Measurements from ENCODE around the gene COX6A1.

GRCh38 chr12:120455302-120455701, 17.4 kb downstream of the COX6A1 start:
- TF ChIP-seq CTCF (CRISPR knock-in tag; IDR thresholded peaks at IDR 0.05) (no peak), NFE2L1 (CRISPR knock-in tag; IDR thresholded peaks at IDR 0.05; ENCODE audit: borderline replicate concordance) (no peak), POLR2AphosphoS5 (IDR thresholded peaks at IDR 0.05; ENCODE audit: low read depth, low read length) (no peak), POLR2A (IDR thresholded peaks at IDR 0.05; ENCODE audit: insufficient read depth in 1 of 2, low read depth in 2 of 2, low read length in 2 of 2) (no peak), ESRRA (CRISPR knock-in tag; IDR thresholded peaks at IDR 0.05; ENCODE audit: low read depth) (no peak), ZNF329 (CRISPR knock-in tag; IDR thresholded peaks at IDR 0.05; ENCODE audit: low read depth) (no peak), TBP (CRISPR knock-in tag; IDR thresholded peaks at IDR 0.05) (no peak), TERF1 (CRISPR knock-in tag; IDR thresholded peaks at IDR 0.05) (no peak), KLF13 (CRISPR knock-in tag; IDR thresholded peaks at IDR 0.05) (no peak), ZNF24 (IDR thresholded peaks at IDR 0.05) (no peak), YY1 (IDR thresholded peaks at IDR 0.05; ENCODE audit: insufficient read depth, insufficient replicate concordance, low read depth, low read length) (no peak), EZH2 (conservative IDR thresholded peaks at IDR 0.05; ENCODE audit: low read depth, low read length) (no peak), ZNF503 (CRISPR knock-in tag; IDR thresholded peaks at IDR 0.05) (no peak), ZBTB40 (IDR thresholded peaks at IDR 0.05) (no peak), ZBTB40 (CRISPR knock-in tag; IDR thresholded peaks at IDR 0.05) (no peak)

All from HepG2 (cell line).